ENCODE data around the gene LMX1A. TPM values are rescaled to one million over a fixed set of nuclear protein-coding genes. Genes with fewer than 3 reads are reported as not detected.

LMX1A gene
- total RNA-seq, 4 donors from 2014 or later = 0.29 to 0.33 TPM; not detected in 2

DNA sequence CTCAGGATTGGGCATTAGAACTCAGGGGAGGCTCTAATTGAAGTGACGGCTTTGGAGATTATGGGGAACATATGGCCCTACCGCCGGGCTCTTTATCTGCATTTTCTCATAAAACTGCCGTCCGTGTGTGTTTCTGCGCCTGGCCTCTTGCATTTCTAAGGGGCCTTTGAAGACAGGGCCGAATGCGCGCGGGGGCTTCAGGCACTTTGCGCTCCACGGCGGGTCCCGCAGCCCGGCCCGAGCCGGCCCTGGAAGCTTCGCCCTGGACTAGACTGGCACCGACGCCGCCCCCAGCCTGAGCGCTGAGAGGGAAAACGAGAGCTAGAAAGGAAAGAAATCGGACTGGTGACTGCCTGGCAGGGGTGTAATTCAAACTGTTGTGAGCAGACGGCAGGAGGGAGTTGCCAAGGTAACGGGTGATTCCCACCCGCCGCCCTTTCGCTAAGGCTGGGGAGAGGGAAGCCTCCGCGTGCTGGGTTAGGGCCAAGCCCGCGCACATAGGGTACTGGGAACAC is 120.7 kb downstream of the LMX1A start:
- DNase-seq = peak; percentile 3 to 5
- TF ChIP-seq, protein P1, sequence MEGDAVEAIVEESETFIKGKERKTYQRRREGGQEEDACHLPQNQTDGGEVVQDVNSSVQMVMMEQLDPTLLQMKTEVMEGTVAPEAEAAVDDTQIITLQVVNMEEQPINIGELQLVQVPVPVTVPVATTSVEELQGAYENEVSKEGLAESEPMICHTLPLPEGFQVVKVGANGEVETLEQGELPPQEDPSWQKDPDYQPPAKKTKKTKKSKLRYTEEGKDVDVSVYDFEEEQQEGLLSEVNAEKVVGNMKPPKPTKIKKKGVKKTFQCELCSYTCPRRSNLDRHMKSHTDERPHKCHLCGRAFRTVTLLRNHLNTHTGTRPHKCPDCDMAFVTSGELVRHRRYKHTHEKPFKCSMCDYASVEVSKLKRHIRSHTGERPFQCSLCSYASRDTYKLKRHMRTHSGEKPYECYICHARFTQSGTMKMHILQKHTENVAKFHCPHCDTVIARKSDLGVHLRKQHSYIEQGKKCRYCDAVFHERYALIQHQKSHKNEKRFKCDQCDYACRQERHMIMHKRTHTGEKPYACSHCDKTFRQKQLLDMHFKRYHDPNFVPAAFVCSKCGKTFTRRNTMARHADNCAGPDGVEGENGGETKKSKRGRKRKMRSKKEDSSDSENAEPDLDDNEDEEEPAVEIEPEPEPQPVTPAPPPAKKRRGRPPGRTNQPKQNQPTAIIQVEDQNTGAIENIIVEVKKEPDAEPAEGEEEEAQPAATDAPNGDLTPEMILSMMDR (IDR thresholded peaks at IDR 0.05) = no peak
- TF ChIP-seq POLR2A (IDR thresholded peaks at IDR 0.05) = no peak
- WGBS, 2 donors = 1 to 2% methylated on average over 33 of the region's 33 CpGs

DNA sequence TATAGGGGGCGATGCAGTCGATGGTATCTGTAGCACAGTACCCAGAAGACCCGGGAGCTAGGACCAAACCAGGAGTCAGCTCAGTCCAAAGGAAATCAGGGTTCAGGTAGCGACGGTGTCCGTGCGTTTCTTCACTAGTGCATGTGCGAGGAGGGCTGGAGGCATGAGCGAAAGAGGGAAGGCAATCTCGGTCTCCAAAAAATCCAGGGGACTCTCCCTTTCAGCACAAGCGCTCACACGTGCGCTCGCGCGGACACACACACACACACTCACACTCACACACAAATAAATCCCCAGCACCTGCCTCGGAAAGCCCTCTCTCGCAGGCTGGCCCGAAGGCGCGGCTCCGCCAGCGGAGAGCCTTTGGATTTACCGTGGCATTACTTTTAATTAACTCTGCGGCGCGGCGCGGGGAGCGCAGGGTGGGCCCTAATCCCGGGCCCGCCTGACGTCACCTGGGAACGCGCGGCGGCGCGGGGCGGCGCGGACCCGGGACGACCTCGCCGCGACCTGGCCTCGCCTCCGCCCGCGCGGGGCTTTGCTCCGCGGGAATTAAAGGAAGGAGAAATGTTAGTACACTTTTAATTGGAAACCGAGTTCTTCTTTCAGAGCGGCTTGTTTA is 121.2 kb downstream of the LMX1A start:
- Histone ChIP-seq H3K27me3 (peaks cover 11% of the 10 kb centered on the region), H3K9me3 (no peaks in the 10 kb centered on the region), H3K4me3 (replicated peaks in 1 of 3) (peak overlapping the region; percentile 0 to 34 (median 33)), H3K4me1 (peaks cover 3 to 10% of the 10 kb centered on the region in 2 donors), H3K36me3 (no peaks in the 10 kb centered on the region), H3K27ac (no peak overlapping the region)
- WGBS, 2 donors = 4 to 8% methylated on average over 42 to 55 of the region's 56 CpGs
- TF ChIP-seq POLR2A (IDR thresholded peaks at IDR 0.05) = no peak
- TF ChIP-seq, protein P1 (IDR thresholded peaks at IDR 0.05) = no peak
- intact Hi-C loops (cut with DNase I) = no loop called here
- peak in 1 of 2 donors; percentile 3 for DNase-seq

More for the DNA sequence above, 120.7 kb downstream of the LMX1A start:
- intact Hi-C loops (cut with DNase I) = no loop called here
- H3K27ac ChIP-seq = no peak overlapping the region
- no peaks in the 10 kb centered on the region for H3K9me3 ChIP-seq
- peaks cover 3 to 10% of the 10 kb centered on the region in 2 donors for H3K4me1 ChIP-seq
- H3K36me3 ChIP-seq = no peaks in the 10 kb centered on the region
- peaks cover 11% of the 10 kb centered on the region for H3K27me3 ChIP-seq
- peak overlapping the region; percentile 0 to 34 (median 33) for H3K4me3 ChIP-seq (replicated peaks in 1 of 3)

DNA sequence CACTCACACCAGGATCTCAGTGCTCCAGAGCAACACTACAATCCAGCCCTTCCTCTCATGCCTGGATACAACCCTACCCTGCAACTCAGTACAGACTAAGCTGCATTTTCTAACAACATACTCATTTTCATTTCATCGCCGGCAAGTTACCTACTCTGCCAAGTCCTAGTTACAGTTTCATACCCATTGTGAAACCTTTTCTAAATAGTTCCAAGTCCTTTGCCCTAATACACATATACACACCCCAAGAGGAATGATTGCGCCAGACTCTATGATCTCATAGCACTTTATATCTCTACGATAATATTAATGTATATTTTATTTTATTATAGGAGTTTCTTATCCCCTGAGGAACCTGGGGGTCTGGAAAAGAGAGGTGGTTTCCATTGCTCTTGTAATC is 122.4 kb downstream of the LMX1A start:
- H3K36me3 ChIP-seq = no peaks in the 10 kb centered on the region
- intact Hi-C loops (cut with DNase I) = no loop called here
- peaks cover 11% of the 10 kb centered on the region for H3K27me3 ChIP-seq
- DNase-seq = no peak
- no peak overlapping the region for H3K4me3 ChIP-seq (replicated peaks in 1 of 3)
- no peaks in the 10 kb centered on the region for H3K9me3 ChIP-seq
- no peak overlapping the region for H3K27ac ChIP-seq
- no peak for TF ChIP-seq POLR2A (IDR thresholded peaks at IDR 0.05)
- TF ChIP-seq, protein P1 (IDR thresholded peaks at IDR 0.05) = no peak
- WGBS, 2 donors = 84 to 87% methylated on average over 4 of the region's 4 CpGs
- peaks cover 3 to 10% of the 10 kb centered on the region in 2 donors for H3K4me1 ChIP-seq

DNA sequence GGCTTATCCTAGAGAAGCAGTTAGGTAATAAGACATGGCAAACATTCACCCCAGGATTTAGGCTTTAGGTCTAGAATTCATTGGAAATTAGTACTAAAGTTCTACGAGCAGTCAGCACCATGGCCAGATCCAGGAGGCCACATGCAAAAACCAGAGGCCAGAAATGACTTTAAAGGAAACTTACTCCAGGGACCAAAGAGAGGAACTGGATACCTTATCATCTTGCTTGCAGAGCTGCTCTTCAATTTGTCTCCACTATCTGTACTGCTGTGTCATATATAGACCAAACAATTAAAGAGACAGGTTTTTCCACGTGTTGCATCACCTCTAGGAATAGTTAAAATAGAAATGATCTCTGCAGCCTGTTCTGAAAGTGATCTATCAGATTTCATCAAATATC is 127.8 kb downstream of the LMX1A start:
- no peaks in the 10 kb centered on the region for H3K27me3 ChIP-seq
- no peak overlapping the region for H3K27ac ChIP-seq
- TF ChIP-seq, protein P1 (IDR thresholded peaks at IDR 0.05) = no peak
- no peak for TF ChIP-seq POLR2A (IDR thresholded peaks at IDR 0.05)
- intact Hi-C loops (cut with DNase I) = no loop called here
- no peaks in the 10 kb centered on the region for H3K9me3 ChIP-seq
- H3K36me3 ChIP-seq = no peaks in the 10 kb centered on the region
- no peak overlapping the region for H3K4me3 ChIP-seq (replicated peaks in 1 of 3)
- no peaks in the 10 kb centered on the region for H3K4me1 ChIP-seq
- DNase-seq = no peak
- 7 to 25% methylated on average over 2 of the region's 2 CpGs for WGBS, 2 donors

DNA sequence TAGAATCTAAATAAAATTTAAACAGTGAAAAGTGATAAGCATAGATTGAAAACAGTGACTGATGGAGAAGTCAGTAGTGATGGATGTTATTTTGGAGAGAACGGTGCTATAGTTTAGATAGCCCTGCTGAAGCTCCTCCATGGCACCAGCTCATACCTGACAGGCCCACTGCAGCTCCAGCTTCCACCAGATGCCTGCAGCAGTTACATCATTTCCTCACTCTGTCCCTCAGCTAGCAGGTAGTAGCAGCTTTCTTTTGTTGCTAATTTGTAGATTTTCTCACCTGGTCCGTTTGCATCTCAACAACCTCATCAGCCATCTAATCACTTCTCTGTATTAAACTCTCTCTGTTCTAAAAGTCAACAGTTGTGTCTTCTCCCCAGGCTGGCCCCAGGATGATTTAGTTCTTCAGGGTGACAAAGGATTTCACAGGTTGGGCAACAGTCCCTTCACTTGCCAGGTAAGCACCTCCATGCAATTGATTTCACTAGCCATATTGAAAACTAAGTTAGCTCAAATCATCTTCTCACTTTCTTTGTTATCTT is 128.3 kb downstream of the LMX1A start:
- intact Hi-C loops (cut with DNase I) = no loop called here
- no peaks in the 10 kb centered on the region for H3K9me3 ChIP-seq
- WGBS, 2 donors = 41 to 51% methylated on average over 2 of the region's 2 CpGs
- H3K4me1 ChIP-seq = no peaks in the 10 kb centered on the region
- no peak for DNase-seq
- no peaks in the 10 kb centered on the region for H3K36me3 ChIP-seq
- H3K4me3 ChIP-seq (replicated peaks in 1 of 3) = no peak overlapping the region
- no peak overlapping the region for H3K27ac ChIP-seq
- H3K27me3 ChIP-seq = no peaks in the 10 kb centered on the region
- TF ChIP-seq, protein P1 (IDR thresholded peaks at IDR 0.05) = no peak
- no peak for TF ChIP-seq POLR2A (IDR thresholded peaks at IDR 0.05)
